ENCODE measurements around the gene FHL3.

GRCh38 chr1:37998089-37998808 lies 7.1 kb downstream of the FHL3 start:
- no peak for TF ChIP-seq CTCF (IDR thresholded peaks at IDR 0.05)
- TF ChIP-seq POLR2AphosphoS5 (IDR thresholded peaks at IDR 0.05): no peak
- no peak for TF ChIP-seq EP300 (IDR thresholded peaks at IDR 0.05)
- no peak for TF ChIP-seq POLR2A (IDR thresholded peaks at IDR 0.05)

Measured in stomach (tissue), 4 donors.